Activated T-helper 1 cell treated with anti-CD3 and anti-CD28 coated beads, Interleukin-2, amount 50 U/mL, for 16 hours (primary cell): ENCODE measurements around the gene FGGY.
"Not testable (repeated sequence)": the region's sequence is repeated elsewhere in the genome, so short reads cannot be mapped to it uniquely, and the experiment has no call there.

Source experiments
- DNase-seq, 2 donors: peaks; one replicate each; pipeline ENCODE4 v3.0.0-alpha.2; 2020; ENCODE audit warnings: low read depth in 1 of 2, low spot score in 1 of 2

Gene FGGY

GRCh38 chr1:59538476-59538875, 241.6 kb downstream of the FGGY start:
- not testable (repeated sequence) for DNase-seq

- no peak for DNase-seq
Observed at GRCh38 chr1:59539961-59540681, 243.2 kb downstream of the FGGY start.

- no peak for DNase-seq
Observed at GRCh38 chr1:59541161-59541560, 244.3 kb downstream of the FGGY start.

GRCh38 chr1:59541891-59542290, 245.0 kb downstream of the FGGY start:
- DNase-seq = no peak

- no peak for DNase-seq
Observed at GRCh38 chr1:59543211-59543668, 246.3 kb downstream of the FGGY start.

- DNase-seq = no peak
Observed at GRCh38 chr1:59544615-59545293, 247.9 kb downstream of the FGGY start.

- no peak for DNase-seq
Observed at GRCh38 chr1:59545830-59546229, 248.9 kb downstream of the FGGY start.

GRCh38 chr1:59549066-59549837, 252.4 kb downstream of the FGGY start:
- DNase-seq = no peak

GRCh38 chr1:59549903-59550302, 253.0 kb downstream of the FGGY start:
- DNase-seq = no peak

GRCh38 chr1:59552007-59552406, 255.1 kb downstream of the FGGY start:
- no peak for DNase-seq

GRCh38 chr1:59553371-59553770, 256.5 kb downstream of the FGGY start:
- no peak for DNase-seq

- DNase-seq = no peak
Observed at GRCh38 chr1:59554011-59554663, 257.2 kb downstream of the FGGY start.

- DNase-seq = no peak
Observed at GRCh38 chr1:59554752-59555151, 257.9 kb downstream of the FGGY start.

- no peak for DNase-seq
Observed at GRCh38 chr1:59556398-59556797, 259.5 kb downstream of the FGGY start.

- no peak for DNase-seq
Observed at GRCh38 chr1:59556802-59557548, 260.1 kb downstream of the FGGY start.

- no peak for DNase-seq
Observed at GRCh38 chr1:59557549-59557885, 260.6 kb downstream of the FGGY start.

GRCh38 chr1:59558580-59558979, 261.7 kb downstream of the FGGY start:
- not testable (repeated sequence) for DNase-seq

GRCh38 chr1:59560807-59561450, 264.0 kb downstream of the FGGY start:
- DNase-seq = no peak

- DNase-seq = no peak
Observed at GRCh38 chr1:59561796-59562195, 264.9 kb downstream of the FGGY start.

- DNase-seq = no peak
Observed at GRCh38 chr1:59564192-59564891, 267.4 kb downstream of the FGGY start.
